Adrenal gland (tissue), 12 donors: ENCODE results near the gene GHRH. TPM values are rescaled to one million over a fixed set of nuclear protein-coding genes. Genes with fewer than 3 reads are reported as not detected.

Experiments
- DNase-seq, 7 donors: peaks; one replicate each; pipeline ENCODE4 v3.0.0-alpha.2; 2019 to 2020
- H3K27ac ChIP-seq, 5 donors: fragments of 200-600 bp; sonication (generic) in 4 of 5; 1 replicate in 3 of 5; 2 replicates in 2 of 5; pipeline versions ENCODE4 v1.5.1 to v1.8.0; 2016 to 2020; ENCODE audit warnings: mild to moderate bottlenecking in 1 of 5
- H3K27me3 ChIP-seq: fragments of 200-600 bp; 2 replicates; pipeline ENCODE4 v1.8.0; 2021
- H3K36me3 ChIP-seq, 2 donors: fragments of 200-600 bp; replicated peaks in 1 of 2; 1 replicate in 1 of 2; 2 replicates in 1 of 2; pipeline versions ENCODE4 v1.5.1 to v1.8.0; 2018 to 2022
- H3K4me1 ChIP-seq, 2 donors: fragments of 200-600 bp; replicated peaks in 1 of 2; 1 replicate in 1 of 2; 2 replicates in 1 of 2; pipeline versions ENCODE4 v1.5.1 to v1.8.0; 2018 to 2021
- H3K4me3 ChIP-seq, 4 donors: fragments of 200-600 bp; sonication (generic) in 3 of 4; one replicate each; pipeline ENCODE4 v1.5.1; 2016 to 2018
- H3K9me3 ChIP-seq, 3 donors: fragments of 200-600 bp; sonication (generic) in 1 of 3; replicated peaks in 1 of 3; 1 replicate in 2 of 3; 2 replicates in 1 of 3; pipeline versions ENCODE4 v1.5.1 to v1.8.0; 2016 to 2021
- POLR2A ChIP-seq, 2 donors: fragments of 450-650 bp; IDR thresholded peaks; one replicate each; pipeline ENCODE4 v1.6.1; 2017; ENCODE audit warnings: antibody characterized with exemption in 2 of 2, mild to moderate bottlenecking in 2 of 2, moderate library complexity in 1 of 2
- WGBS, 4 donors: extraction: QIAGEN DNeasy Blood & Tissue Kit in 2 of 4; methylation state at CpG; one replicate each; pipeline versions ENCODE4 v1.1.5 to v1.1.7; 2013 to 2017; 5-methylcytosine and 5-hydroxymethylcytosine counted together
- intact Hi-C, 2 donors: fragments of 100-400 bp; cut with DNase I; formaldehyde crosslinking; loops; one replicate each; pipeline versions ENCODE4 v1.14.1 to v1.15.0; 2022 to 2023
- polyA plus RNA-seq, 3 donors: library from polyadenylated mRNA; stranded (reverse); fragments of 200-250 nt in 2 of 3; fragments of 350-450 nt in 1 of 3; fragmentation: Illumina TruSeq in 1 of 3; extraction: RNeasy Lipid Tissue Mini Kit (QIAGEN cat#74804) in 1 of 3; gene quantifications; one replicate each; pipeline ENCODE4 v1.2.3, GENCODE V29; 2013 to 2014
- total RNA-seq, 9 donors: library from RNA; depleted of rRNA in 4 of 9; stranded (reverse); fragments of >200 nt in 4 of 9; fragments of 120-200 nt in 1 of 9; fragmentation: NEBNext Ultra II Directional in 1 of 9; extraction: Animal tissue kit (Norgen Biotek cat#: 25700) in 1 of 9; gene quantifications; one replicate each; pipeline versions ENCODE4 v1.1.0 to v1.2.4, GENCODE V29; 2013 to 2023
- TF ChIP-seq, protein P1 (sequence below), 6 experiments: fragments of 450-650 bp in 4 of 6; fragments of 200-600 bp in 2 of 6; sonication (generic) in 1 of 6; IDR thresholded peaks; 1 replicate in 5 of 6; 2 replicates in 1 of 6; pipeline versions ENCODE4 v1.5.1 to v1.8.0; 2016 to 2021; ENCODE audit warnings: antibody characterized with exemption in 6 of 6, mild to moderate bottlenecking in 2 of 6, moderate library complexity in 1 of 6
- donor health status: healthy with polysubstance abuse.
- donor health status: Bipolar disorder and iron deficiency.
- donor health status: DM: yes; HTN: yes; CAD: no.
- donor health status: DM: no; HTN: no; CAD: no.
- donor health status: DM: no; HTN: no; CAD: no.
- donor health status: DM: yes; HTN: yes; CAD: no.

GHRH gene
- total and polyA plus RNA-seq, 12 donors, result 0.91 to 26.1 TPM; not detected in 10

DNA sequence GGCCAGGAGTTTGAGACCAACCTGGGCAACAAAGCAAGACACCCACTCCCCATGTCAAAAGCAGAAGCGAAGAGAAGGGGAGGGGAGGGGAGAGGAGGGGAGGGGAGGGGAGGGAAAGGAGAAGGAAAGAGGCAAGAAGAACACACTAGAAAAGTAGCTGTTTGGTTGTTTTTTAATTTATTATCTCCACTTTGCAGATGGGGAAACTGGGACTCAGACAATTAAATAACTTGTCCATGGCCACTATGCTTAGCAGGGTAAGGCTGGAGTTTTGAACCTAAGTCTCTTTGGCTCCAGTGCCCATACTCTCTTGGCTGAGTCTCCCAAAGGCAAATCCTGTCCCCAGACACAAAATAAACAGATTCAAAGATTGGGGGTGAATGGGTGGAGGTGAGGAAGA lies 12.4 kb upstream of the GHRH start:
- Histone ChIP-seq H3K4me3 (no peak overlapping the region), H3K27me3 (no peaks in the 10 kb centered on the region), H3K36me3 (no peaks in the 10 kb centered on the region), H3K27ac (no peak overlapping the region), H3K9me3 (no peaks in the 10 kb centered on the region), H3K4me1 (peaks cover 11 to 20% of the 10 kb centered on the region in 2 donors)
- intact Hi-C loops, result loop anchor here in 1 of 2 donors (5.0 kb wide), 1 partner anchor 258 kb away; no protein-coding TSS in a partner anchor
- TF ChIP-seq, protein P1, sequence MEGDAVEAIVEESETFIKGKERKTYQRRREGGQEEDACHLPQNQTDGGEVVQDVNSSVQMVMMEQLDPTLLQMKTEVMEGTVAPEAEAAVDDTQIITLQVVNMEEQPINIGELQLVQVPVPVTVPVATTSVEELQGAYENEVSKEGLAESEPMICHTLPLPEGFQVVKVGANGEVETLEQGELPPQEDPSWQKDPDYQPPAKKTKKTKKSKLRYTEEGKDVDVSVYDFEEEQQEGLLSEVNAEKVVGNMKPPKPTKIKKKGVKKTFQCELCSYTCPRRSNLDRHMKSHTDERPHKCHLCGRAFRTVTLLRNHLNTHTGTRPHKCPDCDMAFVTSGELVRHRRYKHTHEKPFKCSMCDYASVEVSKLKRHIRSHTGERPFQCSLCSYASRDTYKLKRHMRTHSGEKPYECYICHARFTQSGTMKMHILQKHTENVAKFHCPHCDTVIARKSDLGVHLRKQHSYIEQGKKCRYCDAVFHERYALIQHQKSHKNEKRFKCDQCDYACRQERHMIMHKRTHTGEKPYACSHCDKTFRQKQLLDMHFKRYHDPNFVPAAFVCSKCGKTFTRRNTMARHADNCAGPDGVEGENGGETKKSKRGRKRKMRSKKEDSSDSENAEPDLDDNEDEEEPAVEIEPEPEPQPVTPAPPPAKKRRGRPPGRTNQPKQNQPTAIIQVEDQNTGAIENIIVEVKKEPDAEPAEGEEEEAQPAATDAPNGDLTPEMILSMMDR (IDR thresholded peaks at IDR 0.05), result no peak
- TF ChIP-seq POLR2A (IDR thresholded peaks at IDR 0.05), result no peak
- 70 to 100% (median 89%) methylated on average over 1 of the region's 1 CpG for WGBS, 4 donors
- no peak for DNase-seq

DNA sequence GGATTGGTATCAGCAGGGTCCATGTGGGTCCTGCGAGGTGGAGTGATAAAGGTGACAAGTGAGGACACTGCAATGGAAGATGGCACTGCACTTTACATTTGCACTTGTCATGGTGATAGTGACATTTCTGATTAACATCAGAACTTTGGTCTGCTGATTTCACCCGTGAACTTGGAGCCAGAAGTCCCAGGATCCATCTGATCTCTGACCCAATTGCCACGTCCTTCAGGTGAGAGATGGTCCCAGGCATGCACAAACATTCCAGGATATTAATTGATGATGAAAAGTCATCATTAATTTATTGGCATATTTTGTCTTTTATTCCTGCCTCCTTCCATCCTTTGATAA lies 9.8 kb upstream of the GHRH start:
- TF ChIP-seq POLR2A (IDR thresholded peaks at IDR 0.05), result no peak
- TF ChIP-seq, protein P1 (IDR thresholded peaks at IDR 0.05), result no peak
- H3K9me3 ChIP-seq, result no peaks in the 10 kb centered on the region
- H3K4me1 ChIP-seq, result peaks cover 0 to 9% of the 10 kb centered on the region in 2 donors
- no peak for DNase-seq
- H3K36me3 ChIP-seq, result no peaks in the 10 kb centered on the region
- H3K4me3 ChIP-seq, result no peak overlapping the region
- H3K27me3 ChIP-seq, result no peaks in the 10 kb centered on the region
- intact Hi-C loops, result loop anchor here in 1 of 2 donors (5.0 kb wide), 1 partner anchor 261 kb away; no protein-coding TSS in a partner anchor
- peak overlapping the region in 1 of 5 donors; percentile 57 for H3K27ac ChIP-seq
- WGBS, 4 donors, result 79 to 86% (median 81%) methylated on average over 3 of the region's 3 CpGs

DNA sequence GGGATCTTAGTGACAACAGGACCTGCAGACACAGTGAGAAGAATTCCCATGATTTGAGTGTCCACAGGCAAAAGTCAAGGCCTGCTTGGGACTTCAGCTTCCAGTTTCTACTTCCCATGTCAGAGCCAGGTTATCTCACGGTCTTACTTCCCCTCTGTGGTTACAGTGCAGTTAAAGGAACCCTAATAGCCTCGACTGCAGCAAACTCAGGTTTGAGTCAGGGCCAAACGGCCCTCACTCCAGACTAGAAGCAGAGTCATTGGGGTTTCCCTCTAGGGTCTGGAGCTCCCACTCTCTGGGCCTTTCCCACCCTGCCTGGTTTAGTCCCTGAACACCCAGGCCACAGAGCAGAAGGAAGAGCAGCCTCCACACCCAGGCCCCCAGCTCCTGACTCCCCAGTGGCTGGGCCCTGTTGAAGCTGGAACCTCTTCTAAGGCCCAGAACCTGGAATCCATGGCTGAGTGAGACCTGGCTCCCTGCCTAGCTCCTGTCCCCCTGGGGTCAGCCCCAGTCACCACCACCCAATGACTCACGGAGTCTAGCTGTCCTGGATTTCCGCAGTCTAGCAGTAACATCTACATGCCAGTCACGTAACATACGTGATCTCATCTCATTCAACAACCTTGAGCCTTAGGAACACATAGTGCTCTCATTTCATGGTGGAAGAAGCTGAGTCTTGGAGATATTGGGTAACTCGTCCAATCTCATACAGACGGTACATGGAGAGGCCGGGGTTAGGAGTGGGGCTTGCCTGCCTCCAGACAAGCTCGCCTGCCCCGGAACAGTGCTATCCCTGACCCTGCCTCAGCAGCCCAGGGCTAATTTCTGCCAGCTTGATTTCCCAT lies 9.2 kb upstream of the GHRH start:
- TF ChIP-seq, protein P1 (IDR thresholded peaks at IDR 0.05), result no peak
- no peak for TF ChIP-seq POLR2A (IDR thresholded peaks at IDR 0.05)
- H3K9me3 ChIP-seq, result no peaks in the 10 kb centered on the region
- 83 to 95% (median 88%) methylated on average over 6 to 12 of the region's 12 CpGs for WGBS, 4 donors
- peak in 1 of 7 donors; percentile 43 for DNase-seq
- intact Hi-C loops, result loop anchor here in 1 of 2 donors (5.0 kb wide), 1 partner anchor 262 kb away; no protein-coding TSS in a partner anchor
- H3K27ac ChIP-seq, result peak overlapping the region in 1 of 5 donors; percentile 57
- H3K36me3 ChIP-seq, result no peaks in the 10 kb centered on the region
- H3K4me3 ChIP-seq, result no peak overlapping the region
- peaks cover 0 to 9% of the 10 kb centered on the region in 2 donors for H3K4me1 ChIP-seq
- H3K27me3 ChIP-seq, result no peaks in the 10 kb centered on the region

DNA sequence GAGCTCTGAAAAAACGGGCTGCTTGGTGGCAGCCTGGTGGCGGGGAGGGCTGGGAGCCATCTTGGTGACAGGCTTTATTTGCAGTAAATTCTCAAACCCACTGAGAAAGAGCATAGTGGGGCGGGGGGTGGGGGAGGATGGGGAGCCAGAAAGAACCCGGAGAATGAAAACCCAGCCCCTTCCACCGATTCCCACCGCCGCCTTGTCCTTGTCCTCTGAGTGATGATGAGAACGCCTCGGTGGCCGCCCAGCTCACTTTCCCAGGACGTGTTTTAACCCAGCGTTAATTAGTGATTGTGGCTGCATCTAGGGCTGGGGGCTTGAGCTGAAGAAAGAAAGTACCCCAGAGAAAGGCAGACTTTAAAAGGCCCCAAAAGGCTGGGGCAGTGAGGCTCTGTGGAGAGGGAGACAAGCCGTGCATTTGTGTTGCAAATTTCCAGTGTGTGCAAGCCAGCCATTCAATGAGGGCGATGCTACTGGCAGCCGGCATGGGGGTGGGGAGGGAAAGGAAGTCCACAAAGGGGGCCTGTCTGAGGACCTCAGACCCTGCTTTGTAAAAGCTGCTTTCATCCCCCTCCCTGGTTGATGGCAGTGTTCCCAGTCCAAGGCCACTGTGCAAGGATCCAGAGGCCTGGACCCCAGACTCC lies 6.2 kb upstream of the GHRH start:
- no peak for DNase-seq
- H3K36me3 ChIP-seq, result no peaks in the 10 kb centered on the region
- H3K4me3 ChIP-seq, result no peak overlapping the region
- H3K27ac ChIP-seq, result no peak overlapping the region
- H3K4me1 ChIP-seq, result no peaks in the 10 kb centered on the region
- H3K27me3 ChIP-seq, result no peaks in the 10 kb centered on the region
- TF ChIP-seq, protein P1 (IDR thresholded peaks at IDR 0.05), result no peak
- no peak for TF ChIP-seq POLR2A (IDR thresholded peaks at IDR 0.05)
- intact Hi-C loops, result loop anchor here in 1 of 2 donors (2.0 kb wide), 1 partner anchor 267 kb away; no protein-coding TSS in a partner anchor
- H3K9me3 ChIP-seq, result no peaks in the 10 kb centered on the region
- WGBS, 4 donors, result 64 to 76% (median 71%) methylated on average over 15 of the region's 15 CpGs
